ENCODE data around the gene CTDP1.

- TF ChIP-seq CTCF (IDR thresholded peaks at IDR 0.05; ENCODE audit: low read length) = no peak
- no peak for TF ChIP-seq EZH2 (IDR thresholded peaks at IDR 0.05; ENCODE audit: borderline replicate concordance, low read length)
Measured at GRCh38 chr18:79764131-79764530, 84.5 kb downstream of the CTDP1 start.

Data from OCI-LY1 (cell line).